ENCODE results near the gene BEND4.

DNA sequence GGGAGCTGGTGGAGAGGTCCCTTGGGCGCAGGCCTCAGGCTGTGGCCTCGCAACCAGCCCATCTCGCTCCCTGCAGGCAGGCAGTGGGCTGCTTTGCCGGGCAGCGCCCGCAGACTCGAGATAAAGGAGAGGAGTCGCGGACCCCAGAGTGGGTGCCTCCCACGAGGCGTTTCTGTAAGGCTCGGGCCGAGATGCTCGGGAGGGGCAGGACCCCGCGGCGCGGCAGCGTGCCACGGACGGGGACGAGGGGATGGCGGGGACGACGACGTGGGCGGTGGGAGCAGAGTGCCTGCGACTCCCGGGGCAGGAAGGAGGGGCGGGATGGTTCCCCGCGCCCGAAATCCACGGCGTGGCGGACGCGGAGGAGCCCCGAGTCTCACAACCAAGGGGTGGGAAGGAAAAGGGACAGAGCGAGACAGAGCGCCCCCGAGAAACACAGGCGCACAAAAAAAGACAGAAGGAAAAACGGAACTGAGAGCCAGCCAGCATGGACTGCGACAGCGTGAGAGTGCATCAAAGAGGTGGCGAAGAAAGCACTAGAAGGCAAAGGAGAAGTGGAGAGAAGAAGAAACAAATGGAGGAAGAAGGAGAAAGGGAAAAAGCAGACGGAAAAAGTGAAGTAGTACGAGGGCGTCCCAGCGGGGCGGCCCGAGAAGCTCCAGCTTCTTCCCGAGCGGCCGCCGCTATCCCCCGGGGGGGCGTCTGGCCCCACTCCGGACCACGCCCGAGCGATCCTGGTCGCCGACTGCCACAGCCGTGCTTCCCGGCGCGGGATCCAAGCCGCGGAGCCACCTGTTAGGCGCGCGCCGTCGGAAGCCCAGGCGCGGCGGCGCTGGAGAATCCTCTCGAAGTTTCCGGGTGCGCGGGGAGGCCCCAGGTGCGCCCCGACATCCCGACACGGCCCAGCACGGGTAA is 1.5 kb downstream of the BEND4 start:
- TF ChIP-seq POLR2AphosphoS5 (IDR thresholded peaks at IDR 0.05; ENCODE audit: low read depth, low read length) (no peak), TAF1 (IDR thresholded peaks at IDR 0.05; ENCODE audit: borderline replicate concordance, insufficient read depth, low read length) (no peak), FOXP2 (optimal IDR thresholded peaks at IDR 0.05; ENCODE audit: borderline replicate concordance, extremely low read depth, extremely low read length, insufficient read depth) (no peak), SIN3A (IDR thresholded peaks at IDR 0.05; ENCODE audit: borderline replicate concordance, insufficient read depth, low read length) (no peak)
- TF ChIP-seq, protein P1, sequence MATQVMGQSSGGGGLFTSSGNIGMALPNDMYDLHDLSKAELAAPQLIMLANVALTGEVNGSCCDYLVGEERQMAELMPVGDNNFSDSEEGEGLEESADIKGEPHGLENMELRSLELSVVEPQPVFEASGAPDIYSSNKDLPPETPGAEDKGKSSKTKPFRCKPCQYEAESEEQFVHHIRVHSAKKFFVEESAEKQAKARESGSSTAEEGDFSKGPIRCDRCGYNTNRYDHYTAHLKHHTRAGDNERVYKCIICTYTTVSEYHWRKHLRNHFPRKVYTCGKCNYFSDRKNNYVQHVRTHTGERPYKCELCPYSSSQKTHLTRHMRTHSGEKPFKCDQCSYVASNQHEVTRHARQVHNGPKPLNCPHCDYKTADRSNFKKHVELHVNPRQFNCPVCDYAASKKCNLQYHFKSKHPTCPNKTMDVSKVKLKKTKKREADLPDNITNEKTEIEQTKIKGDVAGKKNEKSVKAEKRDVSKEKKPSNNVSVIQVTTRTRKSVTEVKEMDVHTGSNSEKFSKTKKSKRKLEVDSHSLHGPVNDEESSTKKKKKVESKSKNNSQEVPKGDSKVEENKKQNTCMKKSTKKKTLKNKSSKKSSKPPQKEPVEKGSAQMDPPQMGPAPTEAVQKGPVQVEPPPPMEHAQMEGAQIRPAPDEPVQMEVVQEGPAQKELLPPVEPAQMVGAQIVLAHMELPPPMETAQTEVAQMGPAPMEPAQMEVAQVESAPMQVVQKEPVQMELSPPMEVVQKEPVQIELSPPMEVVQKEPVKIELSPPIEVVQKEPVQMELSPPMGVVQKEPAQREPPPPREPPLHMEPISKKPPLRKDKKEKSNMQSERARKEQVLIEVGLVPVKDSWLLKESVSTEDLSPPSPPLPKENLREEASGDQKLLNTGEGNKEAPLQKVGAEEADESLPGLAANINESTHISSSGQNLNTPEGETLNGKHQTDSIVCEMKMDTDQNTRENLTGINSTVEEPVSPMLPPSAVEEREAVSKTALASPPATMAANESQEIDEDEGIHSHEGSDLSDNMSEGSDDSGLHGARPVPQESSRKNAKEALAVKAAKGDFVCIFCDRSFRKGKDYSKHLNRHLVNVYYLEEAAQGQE (IDR thresholded peaks at IDR 0.05; ENCODE audit: insufficient read depth in 1 of 2, low read depth in 2 of 2, low read length in 2 of 2) = no peak

Measured in PFSK-1 (cell line).